HG03439 (cell line): Measurements from ENCODE around the gene PRRT3.
A peak's percentile ranks its signal among the peaks of the same experiment; 100 is the strongest.

Experiments used
- ATAC-seq: cut with Tn5 transposase; IDR thresholded peaks from one replicate; pipeline ENCODE4 v1.9.1; 2021; ENCODE audit warnings: mild to moderate bottlenecking, moderate library complexity; ENCODE audit not compliant: unreplicated experiment

Gene PRRT3

GRCh38 chr3:9951962-9952805 is at the start of gene PRRT3:
TSS of gene PRRT3 (minus strand) at chr3:9952408. CDS start at chr3:9950115, 2,293 bp downstream.
- peak; percentile 71 for ATAC-seq

GRCh38 chr3:10000686-10001085 is 48.5 kb upstream of the PRRT3 start:
- no peak for ATAC-seq

GRCh38 chr3:9994086-9994844 is 42.1 kb upstream of the PRRT3 start:
- no peak for ATAC-seq

- peak; percentile 31 for ATAC-seq
These were observed 34.1 kb upstream of the PRRT3 start for GRCh38 chr3:9986230-9986725.

- no peak for ATAC-seq
These were observed 28.0 kb upstream of the PRRT3 start for GRCh38 chr3:9980251-9980650.

- ATAC-seq: no peak
These were observed 26.6 kb upstream of the PRRT3 start for GRCh38 chr3:9978710-9979305.

GRCh38 chr3:9976721-9977709 is 24.8 kb upstream of the PRRT3 start:
- ATAC-seq: no peak

GRCh38 chr3:9970020-9970652 is 17.9 kb upstream of the PRRT3 start:
- ATAC-seq: no peak

GRCh38 chr3:9969632-9970019 is 17.4 kb upstream of the PRRT3 start:
- no peak for ATAC-seq

- ATAC-seq: no peak
These were observed 14.6 kb upstream of the PRRT3 start for GRCh38 chr3:9966841-9967240.

GRCh38 chr3:9965200-9965875 is 13.1 kb upstream of the PRRT3 start:
- ATAC-seq: no peak

GRCh38 chr3:9957214-9957613 is 5.0 kb upstream of the PRRT3 start:
- ATAC-seq: no peak

- ATAC-seq: no peak
These were observed 3.6 kb upstream of the PRRT3 start for GRCh38 chr3:9955611-9956352.

- no peak for ATAC-seq
These were observed 2.9 kb upstream of the PRRT3 start for GRCh38 chr3:9955067-9955502.

- no peak for ATAC-seq
These were observed 628 bp downstream of the PRRT3 start for GRCh38 chr3:9951598-9951961.

GRCh38 chr3:9951126-9951525 is 1.1 kb downstream of the PRRT3 start:
- no peak for ATAC-seq

GRCh38 chr3:9949626-9950025 is 2.6 kb downstream of the PRRT3 start:
- ATAC-seq: no peak

- ATAC-seq: no peak
These were observed 3.1 kb downstream of the PRRT3 start for GRCh38 chr3:9949115-9949514.

GRCh38 chr3:9948586-9948985 is 3.6 kb downstream of the PRRT3 start:
- no peak for ATAC-seq
